CD14-positive monocyte (primary cell): ENCODE data around the gene OR56A1. TPM values are rescaled to one million over a fixed set of nuclear protein-coding genes. Genes with fewer than 3 reads are reported as not detected.

ENCODE experiments used
- DNase-seq, 3 donors: peaks; one replicate each; pipeline ENCODE4 v3.0.0-alpha.2; 2011 to 2022
- H2AFZ ChIP-seq: 2 replicates; pipeline ENCODE4 v1.6.0; 2012; ENCODE audit warnings: mild to moderate bottlenecking, low read depth, low read length, inconsistent platforms; ENCODE audit not compliant: insufficient read depth, poor library complexity, severe bottlenecking
- H3K27ac ChIP-seq, 2 donors: 1 replicate in 1 of 2; 2 replicates in 1 of 2; pipeline ENCODE4 v1.5.1; 2012 to 2013; ENCODE audit warnings: low read length in 2 of 2, control low read depth in 1 of 2, inconsistent platforms in 1 of 2, low read depth in 1 of 2, mild to moderate bottlenecking in 1 of 2
- H3K27me3 ChIP-seq, 2 donors: one replicate each; pipeline versions ENCODE4 v1.6.0 to v1.6.1; 2011 to 2013; ENCODE audit warnings: low read length in 2 of 2; ENCODE audit not compliant: control insufficient read depth in 2 of 2, insufficient read depth in 2 of 2
- H3K36me3 ChIP-seq, 2 donors: replicated peaks in 1 of 2; 1 replicate in 1 of 2; 2 replicates in 1 of 2; pipeline versions ENCODE4 v1.5.1 to v1.6.1; 2012 to 2013; ENCODE audit warnings: low read length in 2 of 2, control low read depth in 1 of 2, inconsistent platforms in 1 of 2, mild to moderate bottlenecking in 1 of 2; ENCODE audit not compliant: insufficient read depth in 2 of 2, control insufficient read depth in 1 of 2
- H3K4me1 ChIP-seq, 2 donors: 1 replicate in 1 of 2; 2 replicates in 1 of 2; pipeline versions ENCODE4 v1.5.1 to v1.6.1; 2012 to 2013; ENCODE audit warnings: low read length in 2 of 2, control low read depth in 1 of 2, inconsistent platforms in 1 of 2, mild to moderate bottlenecking in 1 of 2, moderate library complexity in 1 of 2; ENCODE audit not compliant: insufficient read depth in 2 of 2, control insufficient read depth in 1 of 2
- H3K4me2 ChIP-seq: replicated peaks from 2 replicates; pipeline ENCODE3; 2012; ENCODE audit warnings: low read length, moderate library complexity, mild to moderate bottlenecking; ENCODE audit not compliant: poor library complexity, severe bottlenecking; ENCODE audit errors: extremely low read depth
- H3K4me3 ChIP-seq, 3 experiments: fragments of 200-600 bp in 1 of 3; sonication (generic) in 1 of 3; replicated peaks in 1 of 3; 1 replicate in 2 of 3; 2 replicates in 1 of 3; pipeline ENCODE4 v1.5.1; 2011 to 2013; ENCODE audit warnings: low read length in 3 of 3, mild to moderate bottlenecking in 3 of 3, control low read depth in 2 of 3, low read depth in 2 of 3, inconsistent platforms in 1 of 3, moderate library complexity in 1 of 3
- H3K79me2 ChIP-seq: 2 replicates; pipeline ENCODE4 v1.6.0; 2012; ENCODE audit warnings: mild to moderate bottlenecking, control low read depth, inconsistent platforms, low read length, moderate library complexity; ENCODE audit not compliant: insufficient read depth
- H3K9ac ChIP-seq: 2 replicates; pipeline ENCODE4 v1.6.0; 2017; ENCODE audit warnings: low read length, mild to moderate bottlenecking; ENCODE audit not compliant: insufficient read depth, poor library complexity, severe bottlenecking
- H3K9me3 ChIP-seq, 2 donors: replicated peaks in 1 of 2; 1 replicate in 1 of 2; 2 replicates in 1 of 2; pipeline versions ENCODE4 v1.5.1 to v1.6.1; 2012 to 2013; ENCODE audit warnings: low read length in 2 of 2, control low read depth in 1 of 2; ENCODE audit not compliant: control insufficient read depth in 1 of 2, insufficient read depth in 1 of 2
- H4K20me1 ChIP-seq: 2 replicates; pipeline ENCODE4 v1.6.0; 2012; ENCODE audit warnings: mild to moderate bottlenecking, low read length, control low read depth, moderate library complexity; ENCODE audit not compliant: insufficient read depth
- H3K27ac Mint-ChIP-seq, 7 donors: one replicate each; pipeline ENCODE4 v1.8.0; 2020; ENCODE audit warnings: mild to moderate bottlenecking in 7 of 7, mixed read lengths in 7 of 7, moderate library complexity in 6 of 7, inconsistent platforms in 2 of 7
- H3K27me3 Mint-ChIP-seq, 3 donors: one replicate each; pipeline ENCODE4 v1.8.0; 2021 to 2022; ENCODE audit warnings: low read depth in 3 of 3, mild to moderate bottlenecking in 3 of 3, mixed read lengths in 3 of 3, moderate library complexity in 3 of 3, inconsistent platforms in 1 of 3
- H3K36me3 Mint-ChIP-seq, 2 donors: one replicate each; pipeline ENCODE4 v1.8.0; 2020; ENCODE audit warnings: mixed read lengths in 2 of 2, inconsistent platforms in 1 of 2, mild to moderate bottlenecking in 1 of 2
- H3K4me1 Mint-ChIP-seq: one replicate; pipeline ENCODE4 v1.8.0; 2020; ENCODE audit warnings: mild to moderate bottlenecking, mixed read lengths
- H3K4me3 Mint-ChIP-seq, 2 donors: one replicate each; pipeline ENCODE4 v1.8.0; 2020; ENCODE audit warnings: mild to moderate bottlenecking in 2 of 2, mixed read lengths in 2 of 2, moderate library complexity in 1 of 2
- H3K9me3 Mint-ChIP-seq, 7 donors: one replicate each; pipeline ENCODE4 v1.8.0; 2020 to 2022; ENCODE audit warnings: mixed read lengths in 7 of 7, mild to moderate bottlenecking in 6 of 7, moderate library complexity in 6 of 7, inconsistent platforms in 2 of 7
- CTCF ChIP-seq: fragments of 200-600 bp; IDR thresholded peaks from one replicate; pipeline ENCODE4 v1.8.0; 2022; ENCODE audit warnings: antibody characterized with exemption, mild to moderate bottlenecking
- WGBS: methylation state at CpG from one replicate; pipeline ENCODE4 v1.1.5; 2013; ENCODE audit warnings: missing lambda C conversion rate; ENCODE audit not compliant: insufficient coverage; 5-methylcytosine and 5-hydroxymethylcytosine counted together
- intact Hi-C, 2 donors: fragments of 100-400 bp; cut with micrococcal nuclease; formaldehyde crosslinking; loops; one replicate each; pipeline versions ENCODE4 v1.15.0 to v1.15.1; 2023
- polyA plus RNA-seq, 3 donors: library from polyadenylated mRNA; depleted of rRNA in 1 of 3; unstranded in 2 of 3; stranded (reverse) in 1 of 3; fragments of 300-500 nt in 2 of 3; fragments of >200 nt in 1 of 3; fragmentation: Illumina TruSeq in 2 of 3; gene quantifications; 1 replicate in 2 of 3; 2 replicates in 1 of 3; pipeline ENCODE4 v1.2.3, GENCODE V29; 2012 to 2021

The OR56A1 gene
- polyA plus RNA-seq, 3 donors: 0.01 TPM; not detected in 2

GRCh38 chr11:5992604-5993251 is 37.8 kb downstream of the OR56A1 start:
- H3K36me3 Mint-ChIP-seq: no peaks in the 10 kb centered on the region
- 82% methylated on average over 1 of the region's 3 CpGs for WGBS

GRCh38 chr11:5992150-5992549 is 38.4 kb downstream of the OR56A1 start:
- Histone ChIP-seq H3K27me3 (peaks cover 12 to 19% of the 10 kb centered on the region in 2 donors), H3K79me2 (no peaks in the 10 kb centered on the region), H2AFZ (no peak overlapping the region), H3K4me2 (no peak overlapping the region), H3K4me3 (no peak overlapping the region), H4K20me1 (no peaks in the 10 kb centered on the region), H3K9me3 (no peaks in the 10 kb centered on the region), H3K27ac (no peak overlapping the region), H3K4me1 (no peaks in the 10 kb centered on the region), H3K36me3 (no peaks in the 10 kb centered on the region), H3K9ac (no peak overlapping the region)
- H3K27ac Mint-ChIP-seq: no peak overlapping the region
- peaks cover 0 to 2% (median 0%) of the 10 kb centered on the region in 7 donors for H3K9me3 Mint-ChIP-seq
- DNase-seq: no peak
- intact Hi-C loops: no loop called here
- no peak overlapping the region for H3K4me3 Mint-ChIP-seq
- WGBS: no CpG with 5 or more reads among the region's 3 CpGs
- no peaks in the 10 kb centered on the region for H3K4me1 Mint-ChIP-seq
- H3K27me3 Mint-ChIP-seq: peaks cover 10 to 20% (median 11%) of the 10 kb centered on the region in 3 donors
- no peaks in the 10 kb centered on the region for H3K36me3 Mint-ChIP-seq
- no peak for TF ChIP-seq CTCF

More at GRCh38 chr11:5992604-5993251, 37.8 kb downstream of the OR56A1 start:
- Histone ChIP-seq H3K4me1 (no peaks in the 10 kb centered on the region), H4K20me1 (no peaks in the 10 kb centered on the region), H3K9me3 (no peaks in the 10 kb centered on the region), H3K27ac (no peak overlapping the region), H2AFZ (no peak overlapping the region), H3K4me3 (no peak overlapping the region), H3K36me3 (no peaks in the 10 kb centered on the region), H3K79me2 (no peaks in the 10 kb centered on the region), H3K27me3 (peaks cover 12 to 21% of the 10 kb centered on the region in 2 donors), H3K4me2 (no peak overlapping the region), H3K9ac (no peak overlapping the region)
- no peaks in the 10 kb centered on the region for H3K9me3 Mint-ChIP-seq
- TF ChIP-seq CTCF: peak; percentile 83
- no peak overlapping the region for H3K4me3 Mint-ChIP-seq
- DNase-seq: peak in 2 of 3 donors; percentile 16 to 18
- no peaks in the 10 kb centered on the region for H3K4me1 Mint-ChIP-seq
- intact Hi-C loops: no loop called here
- no peak overlapping the region for H3K27ac Mint-ChIP-seq
- H3K27me3 Mint-ChIP-seq: peaks cover 9 to 17% (median 9%) of the 10 kb centered on the region in 3 donors
